ENCODE results near the gene SPATA31D4.

Gene SPATA31D4

DNA sequence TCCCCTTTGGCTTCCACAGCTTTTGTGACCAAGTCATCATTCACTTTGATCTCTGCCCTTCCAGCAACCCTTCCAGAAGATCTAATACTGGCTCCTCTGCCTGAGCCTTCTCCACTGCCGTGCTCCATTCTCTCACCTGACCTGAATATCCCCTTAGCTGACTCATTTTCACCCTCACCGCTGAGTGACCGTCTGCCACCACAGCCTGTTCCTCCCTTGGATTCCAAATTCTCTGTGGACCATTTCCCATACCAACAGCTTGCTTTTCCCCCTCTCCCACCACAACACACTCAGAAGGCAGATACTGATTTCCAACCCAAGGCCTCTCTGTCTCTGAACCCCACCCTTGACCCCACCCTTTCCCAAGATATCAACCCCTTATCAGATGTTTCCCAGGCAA is 39.8 kb downstream of the SPATA31D4 start:
- DNase-seq = no peak

DNA sequence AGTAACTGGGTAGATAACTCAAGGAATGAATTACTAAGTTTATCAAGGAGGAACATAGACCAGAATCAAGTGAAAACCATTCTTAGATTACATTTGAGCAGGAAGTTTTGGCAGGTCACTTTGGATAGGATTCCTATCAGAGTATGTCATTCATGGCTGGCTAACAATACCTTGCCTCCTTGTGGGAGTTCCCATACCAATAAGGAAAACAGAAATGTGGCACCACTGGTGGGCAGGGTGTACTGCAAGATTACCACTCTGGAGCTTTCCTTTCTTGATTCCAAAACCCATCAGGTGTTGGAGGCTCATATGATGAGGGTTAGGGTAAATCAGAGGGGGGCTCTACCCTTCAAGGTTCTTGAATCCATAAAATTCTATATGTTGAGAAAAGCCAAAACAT is 41.7 kb downstream of the SPATA31D4 start:
- no peak for DNase-seq

GRCh38 chr9:81971727-81972126 is 43.5 kb downstream of the SPATA31D4 start:
- DNase-seq = no peak

GRCh38 chr9:81974764-81975163 is 46.5 kb downstream of the SPATA31D4 start:
- DNase-seq = no peak

DNA sequence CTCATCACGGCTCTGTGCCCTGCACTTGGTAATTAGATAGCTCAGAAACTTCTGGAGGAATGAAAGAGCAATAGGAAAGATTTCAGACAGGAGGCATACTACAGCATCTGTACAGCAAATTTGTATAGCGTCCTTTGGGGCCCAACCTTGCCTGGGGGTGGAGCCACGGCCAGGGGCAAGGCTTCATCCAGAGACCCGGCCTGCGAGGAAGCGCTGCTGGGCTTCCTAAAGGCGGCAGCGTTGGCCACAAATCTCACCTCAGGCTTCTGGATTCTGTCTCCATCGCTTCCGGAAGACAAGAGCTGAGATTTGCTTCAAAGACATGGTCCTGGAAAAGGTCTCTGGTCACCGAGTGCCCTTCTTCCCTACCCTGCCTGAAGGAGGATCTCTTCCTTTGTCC is 48.1 kb downstream of the SPATA31D4 start:
- DNase-seq = no peak

DNA sequence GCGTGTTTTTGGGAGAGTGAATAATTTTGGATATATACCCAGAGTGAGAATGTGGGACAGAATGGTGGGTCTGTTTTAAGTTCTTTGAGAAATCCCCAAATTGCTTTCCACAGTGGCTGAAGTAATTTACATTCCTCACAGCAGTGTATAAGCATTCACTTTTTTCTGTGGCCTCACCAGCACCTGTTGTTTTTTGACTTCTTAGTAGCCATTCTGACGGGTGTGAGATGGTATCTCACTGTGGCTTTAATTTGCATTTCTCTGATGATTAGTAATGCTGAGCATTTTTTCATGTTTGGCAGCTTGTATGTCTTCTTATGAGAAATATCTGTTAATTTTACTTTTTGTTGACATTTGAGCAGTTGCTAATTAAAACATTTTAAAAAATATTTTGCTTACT is 51.0 kb downstream of the SPATA31D4 start:
- DNase-seq = no peak

GRCh38 chr9:81980568-81980967 is 52.3 kb downstream of the SPATA31D4 start:
- no peak for DNase-seq

GRCh38 chr9:81981883-81982282 is 53.7 kb downstream of the SPATA31D4 start:
- DNase-seq = no peak
